ENCODE measurements around the gene YKT6.

DNA sequence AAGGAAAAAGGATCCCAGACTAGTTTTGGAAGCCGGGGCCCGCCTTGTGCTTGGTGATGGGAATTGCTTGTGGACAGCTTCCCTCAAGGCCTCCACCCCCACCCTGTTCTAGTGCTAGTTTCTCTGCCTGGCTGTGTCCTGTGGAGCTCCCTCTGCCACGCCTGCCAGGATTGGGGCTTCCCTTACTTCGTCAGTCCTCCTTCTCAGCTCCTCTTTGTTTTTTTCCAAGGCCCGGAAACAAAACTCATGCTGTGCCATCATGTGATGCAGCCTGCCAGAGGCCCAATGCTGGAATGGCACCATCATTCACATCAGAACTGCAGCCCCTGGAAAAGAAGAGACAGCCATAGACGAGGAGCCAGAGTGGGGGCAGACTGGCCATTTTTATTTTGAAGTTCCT, 11.2 kb downstream of the YKT6 start:
- TF ChIP-seq, protein P1, sequence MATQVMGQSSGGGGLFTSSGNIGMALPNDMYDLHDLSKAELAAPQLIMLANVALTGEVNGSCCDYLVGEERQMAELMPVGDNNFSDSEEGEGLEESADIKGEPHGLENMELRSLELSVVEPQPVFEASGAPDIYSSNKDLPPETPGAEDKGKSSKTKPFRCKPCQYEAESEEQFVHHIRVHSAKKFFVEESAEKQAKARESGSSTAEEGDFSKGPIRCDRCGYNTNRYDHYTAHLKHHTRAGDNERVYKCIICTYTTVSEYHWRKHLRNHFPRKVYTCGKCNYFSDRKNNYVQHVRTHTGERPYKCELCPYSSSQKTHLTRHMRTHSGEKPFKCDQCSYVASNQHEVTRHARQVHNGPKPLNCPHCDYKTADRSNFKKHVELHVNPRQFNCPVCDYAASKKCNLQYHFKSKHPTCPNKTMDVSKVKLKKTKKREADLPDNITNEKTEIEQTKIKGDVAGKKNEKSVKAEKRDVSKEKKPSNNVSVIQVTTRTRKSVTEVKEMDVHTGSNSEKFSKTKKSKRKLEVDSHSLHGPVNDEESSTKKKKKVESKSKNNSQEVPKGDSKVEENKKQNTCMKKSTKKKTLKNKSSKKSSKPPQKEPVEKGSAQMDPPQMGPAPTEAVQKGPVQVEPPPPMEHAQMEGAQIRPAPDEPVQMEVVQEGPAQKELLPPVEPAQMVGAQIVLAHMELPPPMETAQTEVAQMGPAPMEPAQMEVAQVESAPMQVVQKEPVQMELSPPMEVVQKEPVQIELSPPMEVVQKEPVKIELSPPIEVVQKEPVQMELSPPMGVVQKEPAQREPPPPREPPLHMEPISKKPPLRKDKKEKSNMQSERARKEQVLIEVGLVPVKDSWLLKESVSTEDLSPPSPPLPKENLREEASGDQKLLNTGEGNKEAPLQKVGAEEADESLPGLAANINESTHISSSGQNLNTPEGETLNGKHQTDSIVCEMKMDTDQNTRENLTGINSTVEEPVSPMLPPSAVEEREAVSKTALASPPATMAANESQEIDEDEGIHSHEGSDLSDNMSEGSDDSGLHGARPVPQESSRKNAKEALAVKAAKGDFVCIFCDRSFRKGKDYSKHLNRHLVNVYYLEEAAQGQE (IDR thresholded peaks at IDR 0.05; ENCODE audit: insufficient read depth in 1 of 2, low read depth in 2 of 2, low read length in 2 of 2): no peak
- TF ChIP-seq POLR2AphosphoS5 (IDR thresholded peaks at IDR 0.05; ENCODE audit: low read depth, low read length): no peak
- TF ChIP-seq TAF1 (IDR thresholded peaks at IDR 0.05; ENCODE audit: borderline replicate concordance, insufficient read depth, low read length): no peak

Measured in PFSK-1 (cell line).